NCI-H1105 treated with DMSO at 0.1 percent for 48 hours (cell line): ENCODE results near the gene GATA3.

Experiments
- DNase-seq: peaks from one replicate; lab custom pipeline; 2025; lab: John Stamatoyannopoulos, UW

Gene GATA3

DNA sequence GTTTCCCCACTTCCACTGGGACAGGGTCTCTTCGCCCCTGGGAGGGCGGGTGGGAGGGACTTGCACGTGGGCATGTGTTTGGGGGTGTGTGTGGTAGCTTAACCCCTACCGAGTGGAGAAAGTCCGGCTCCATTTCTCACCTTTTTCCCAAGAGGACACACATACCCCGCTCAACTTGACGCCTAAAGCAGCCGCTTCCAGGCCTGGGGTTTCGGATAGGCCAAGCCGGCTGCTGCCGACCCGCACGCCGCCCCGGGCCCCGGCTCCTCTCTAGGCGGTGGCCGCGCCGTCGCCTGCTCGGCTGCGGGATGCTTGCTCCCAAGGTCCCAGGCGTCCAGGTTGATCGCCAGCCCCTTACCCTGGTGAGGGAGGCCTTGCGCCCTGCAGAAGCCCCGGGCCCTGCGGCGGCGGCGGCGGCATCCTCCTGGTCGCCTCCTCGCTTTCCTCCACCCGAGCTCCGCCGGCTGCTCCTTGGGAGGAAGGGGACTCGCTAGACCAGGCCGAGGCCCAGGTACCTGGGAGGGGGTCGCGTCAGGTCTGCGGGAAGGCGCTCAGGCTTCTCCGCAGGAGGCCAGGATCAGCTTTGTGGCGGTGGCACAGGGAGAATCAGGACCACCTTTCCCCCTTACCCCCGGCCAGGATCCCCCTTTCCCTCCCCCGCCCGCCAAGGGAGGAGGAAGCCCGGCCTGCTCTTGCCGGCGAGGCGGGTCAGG lies 3.2 kb upstream of the GATA3 start:
- no peak for DNase-seq

DNA sequence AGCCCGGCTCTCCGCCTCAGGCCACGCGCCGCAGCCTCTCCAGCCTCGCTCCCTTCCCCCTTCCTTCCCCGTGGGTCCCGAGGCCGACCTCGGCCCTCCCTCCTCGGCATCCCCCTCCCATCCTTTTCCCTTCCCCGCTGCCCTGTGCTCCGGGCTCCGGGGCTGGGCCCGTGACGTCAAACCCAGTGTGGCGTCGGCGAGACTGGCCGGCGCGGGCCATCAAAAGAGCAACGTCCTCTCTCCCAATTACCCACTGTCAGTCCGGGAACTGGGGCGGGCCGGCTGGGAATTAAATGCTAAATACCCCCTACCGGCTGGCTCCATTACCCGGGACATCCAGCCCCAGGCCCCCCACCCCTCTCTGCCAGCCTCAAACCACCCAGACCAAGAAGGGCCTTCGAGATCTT lies 2.6 kb upstream of the GATA3 start:
- DNase-seq = no peak

DNA sequence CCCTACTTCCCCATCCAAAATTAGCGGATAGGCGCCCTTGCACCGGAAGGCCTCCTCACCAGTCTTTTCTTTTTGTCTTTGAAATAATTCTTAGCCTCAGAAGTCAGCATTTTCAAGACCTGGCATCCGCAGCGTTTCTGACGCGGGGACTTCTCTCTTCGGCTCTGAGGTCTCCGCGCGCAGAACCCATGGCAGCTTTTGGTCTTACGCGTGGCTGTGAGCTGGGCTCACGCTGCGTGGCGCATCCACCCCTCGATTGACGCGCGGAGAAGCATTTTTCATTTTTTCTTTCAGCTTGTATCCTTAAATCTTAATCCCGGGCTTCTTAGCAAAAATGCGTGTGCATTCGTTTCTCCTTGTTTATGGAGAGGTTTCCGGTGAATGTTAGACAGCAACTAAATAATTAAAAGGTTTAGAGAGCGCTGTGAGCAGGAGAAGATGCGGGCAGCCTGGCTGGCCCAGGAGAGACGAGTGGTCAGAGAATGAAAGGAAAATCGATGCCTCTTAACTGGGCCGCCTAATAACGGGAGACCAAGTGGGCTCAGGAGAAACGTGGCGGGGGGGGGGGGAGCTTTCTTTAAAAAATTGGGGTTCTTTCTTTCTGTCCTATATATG lies 2.0 kb upstream of the GATA3 start:
- DNase-seq = no peak

DNA sequence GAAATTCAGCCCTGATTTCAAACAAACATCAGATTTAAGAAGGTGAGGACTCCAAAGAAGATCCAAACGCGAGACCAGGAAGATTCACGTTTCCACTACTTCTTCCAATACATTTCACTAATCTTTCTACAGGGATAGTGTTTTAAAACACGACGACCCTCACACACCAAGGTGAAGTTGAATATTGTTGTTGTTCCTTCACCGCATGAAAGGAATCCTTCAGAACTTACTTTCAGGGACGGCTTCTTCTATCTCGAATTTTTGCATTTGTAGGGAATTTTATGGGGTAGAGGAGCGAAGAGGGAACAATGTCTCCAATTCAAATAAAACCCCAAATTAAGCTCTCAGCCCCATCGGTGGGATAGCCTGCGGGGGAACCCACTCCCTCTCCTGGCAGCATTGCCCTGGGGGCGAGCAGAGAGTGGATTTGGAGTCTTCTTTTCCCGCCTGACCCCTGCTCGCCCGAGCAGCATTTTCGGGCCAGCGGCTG lies 1.5 kb upstream of the GATA3 start:
- no peak for DNase-seq

DNA sequence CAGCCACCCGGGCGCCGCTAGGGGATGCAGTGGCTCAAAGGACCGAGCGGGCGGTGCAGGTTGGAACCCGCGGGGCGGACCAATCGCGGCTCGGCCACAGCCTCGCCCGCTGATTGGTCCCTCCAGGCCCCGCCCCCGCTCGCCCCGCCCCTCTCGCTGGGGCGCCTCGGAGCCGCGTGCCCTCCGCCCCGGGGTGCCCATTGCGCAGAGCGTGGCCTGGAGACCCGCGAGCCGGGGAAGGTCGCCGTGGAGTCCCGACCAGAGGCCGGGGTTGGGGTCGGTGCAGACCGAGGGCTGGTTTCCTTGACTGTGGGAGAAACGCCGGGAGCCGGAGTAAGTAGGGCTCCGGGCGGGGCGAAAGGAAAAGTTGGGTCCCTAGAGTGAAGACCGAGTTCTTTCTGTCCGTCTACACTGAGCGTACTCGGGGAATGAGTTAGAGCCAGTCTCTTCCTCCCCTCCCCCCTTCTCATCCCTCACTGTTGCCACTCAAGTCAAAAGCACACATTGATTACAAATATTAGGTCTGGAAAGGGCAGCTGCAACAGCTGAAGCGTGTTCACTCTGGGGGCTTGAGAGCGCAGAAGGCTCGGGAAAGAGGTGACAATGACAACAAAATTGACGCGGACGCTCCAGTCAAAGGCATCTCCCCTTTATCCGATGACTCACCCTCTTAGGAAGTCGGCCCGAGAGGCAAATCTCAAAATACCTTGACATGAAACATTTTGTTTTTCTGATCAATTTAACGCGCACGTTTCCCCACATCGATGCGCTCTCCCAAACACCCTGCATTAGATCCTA lies 843 bp upstream of the GATA3 start:
- DNase-seq = peak; percentile 57

DNA sequence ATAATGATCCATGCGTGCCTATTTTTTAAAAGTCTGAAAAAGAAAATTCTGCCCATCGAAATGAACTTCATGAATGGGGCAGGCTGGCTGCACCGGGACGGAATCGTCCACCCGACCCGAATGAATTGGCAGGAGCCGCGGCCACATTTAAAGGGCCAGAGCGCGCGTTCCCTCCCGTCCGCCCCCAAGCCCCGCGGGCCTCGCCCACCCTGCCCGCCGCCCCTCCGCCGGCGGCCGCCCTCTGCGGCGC lies 319 bp upstream of the GATA3 start:
- DNase-seq = no peak

DNA sequence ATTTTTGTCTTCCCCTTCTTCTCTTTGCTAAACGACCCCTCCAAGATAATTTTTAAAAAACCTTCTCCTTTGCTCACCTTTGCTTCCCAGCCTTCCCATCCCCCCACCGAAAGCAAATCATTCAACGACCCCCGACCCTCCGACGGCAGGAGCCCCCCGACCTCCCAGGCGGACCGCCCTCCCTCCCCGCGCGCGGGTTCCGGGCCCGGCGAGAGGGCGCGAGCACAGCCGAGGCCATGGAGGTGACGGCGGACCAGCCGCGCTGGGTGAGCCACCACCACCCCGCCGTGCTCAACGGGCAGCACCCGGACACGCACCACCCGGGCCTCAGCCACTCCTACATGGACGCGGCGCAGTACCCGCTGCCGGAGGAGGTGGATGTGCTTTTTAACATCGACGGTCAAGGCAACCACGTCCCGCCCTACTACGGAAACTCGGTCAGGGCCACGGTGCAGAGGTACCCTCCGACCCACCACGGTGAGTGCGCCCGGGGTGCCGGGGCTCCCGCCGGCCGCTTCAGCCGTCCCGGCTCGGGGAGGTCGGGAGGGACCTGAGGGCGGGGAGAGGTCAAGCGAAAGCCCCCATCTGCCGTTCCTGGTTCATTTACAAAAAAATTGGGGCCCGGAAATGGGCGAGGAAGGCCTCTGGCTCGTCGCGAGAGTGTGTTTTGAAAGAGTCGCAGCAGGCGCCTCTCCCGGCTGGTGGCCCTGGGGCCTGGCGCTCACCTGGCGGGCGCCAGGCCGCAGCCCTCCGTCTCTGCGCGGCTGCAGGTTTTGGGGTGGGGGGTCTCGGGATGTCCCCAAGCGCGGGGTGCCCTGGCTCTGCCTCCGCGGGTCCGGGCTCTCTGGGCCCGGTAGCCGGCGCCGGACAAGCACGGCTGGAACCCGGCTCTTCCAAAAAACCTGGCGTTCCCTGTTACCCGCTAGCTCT lies 1.2 kb downstream of the GATA3 start:
- no peak for DNase-seq

DNA sequence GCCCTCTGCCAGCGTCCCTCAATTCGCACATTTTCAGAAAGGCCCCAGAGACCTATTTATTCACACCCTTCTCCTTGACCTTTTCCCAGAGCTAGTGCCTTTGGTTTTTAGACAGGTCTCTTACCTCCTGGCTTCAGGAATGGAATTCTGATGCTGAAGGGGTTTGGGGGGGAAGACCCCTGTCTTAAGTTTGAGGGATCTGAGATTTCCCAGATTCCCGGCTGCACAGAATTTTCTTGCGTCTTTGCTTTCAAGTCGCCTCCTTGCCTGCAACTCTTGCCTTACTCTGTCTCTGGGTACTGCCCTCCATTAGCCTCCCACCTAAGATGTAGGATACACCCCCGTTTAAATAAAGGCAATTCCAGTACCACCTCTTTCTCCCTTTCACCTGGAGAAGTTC lies 1.9 kb downstream of the GATA3 start:
- DNase-seq = no peak

DNA sequence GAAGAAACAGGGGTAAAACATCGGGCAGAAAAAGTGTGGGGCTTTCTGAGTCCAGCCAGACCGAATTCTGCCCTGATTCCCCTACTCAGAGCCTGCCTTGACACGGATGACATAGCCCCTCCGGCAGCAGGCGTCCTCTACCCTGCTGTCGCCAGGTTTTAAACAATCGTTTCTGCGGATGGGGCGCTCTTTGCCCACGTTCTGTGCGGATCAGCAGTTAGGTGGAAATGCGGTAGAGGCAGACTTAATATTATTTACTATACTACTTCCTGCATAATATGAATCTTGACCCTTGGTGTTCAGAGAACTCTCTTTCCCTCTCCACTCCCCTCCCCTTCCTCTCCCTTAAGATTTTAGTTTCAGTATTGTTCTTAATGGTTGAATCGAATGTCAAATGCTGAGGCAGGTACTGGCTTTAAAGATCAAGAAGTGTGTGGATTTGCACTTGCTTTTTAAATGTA lies 2.4 kb downstream of the GATA3 start:
- no peak for DNase-seq

DNA sequence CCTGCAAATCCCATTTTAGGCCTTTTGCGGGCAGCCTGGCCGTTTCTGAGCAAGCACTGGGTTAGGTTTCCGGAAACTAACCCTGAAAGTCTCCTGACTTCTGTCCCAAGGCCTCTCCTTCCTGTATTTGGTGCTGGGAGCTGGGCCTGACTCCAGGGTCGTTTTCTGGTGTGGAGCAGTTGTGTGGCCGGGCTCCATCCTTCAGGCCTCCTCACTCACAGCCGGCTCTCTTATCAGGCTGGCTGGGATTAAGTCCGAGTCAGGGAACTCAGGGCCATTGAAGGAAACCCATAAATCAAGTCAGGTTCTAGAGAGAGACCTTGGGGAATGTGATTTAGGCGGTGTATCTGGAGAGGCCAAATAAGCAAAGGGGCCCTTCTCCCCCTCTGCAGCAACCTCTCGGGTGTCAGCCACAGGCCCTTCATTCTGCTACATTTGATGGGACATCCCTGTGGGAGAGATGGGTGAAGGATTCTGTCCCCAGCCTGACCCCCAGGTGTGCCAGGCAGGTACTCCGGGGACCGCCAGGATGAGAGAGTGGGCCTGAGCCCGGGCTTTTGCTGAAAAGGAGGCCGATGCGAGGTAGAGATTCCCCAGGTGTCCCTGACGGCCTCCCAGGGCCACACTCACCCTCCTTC lies 3.3 kb downstream of the GATA3 start:
- DNase-seq = no peak

DNA sequence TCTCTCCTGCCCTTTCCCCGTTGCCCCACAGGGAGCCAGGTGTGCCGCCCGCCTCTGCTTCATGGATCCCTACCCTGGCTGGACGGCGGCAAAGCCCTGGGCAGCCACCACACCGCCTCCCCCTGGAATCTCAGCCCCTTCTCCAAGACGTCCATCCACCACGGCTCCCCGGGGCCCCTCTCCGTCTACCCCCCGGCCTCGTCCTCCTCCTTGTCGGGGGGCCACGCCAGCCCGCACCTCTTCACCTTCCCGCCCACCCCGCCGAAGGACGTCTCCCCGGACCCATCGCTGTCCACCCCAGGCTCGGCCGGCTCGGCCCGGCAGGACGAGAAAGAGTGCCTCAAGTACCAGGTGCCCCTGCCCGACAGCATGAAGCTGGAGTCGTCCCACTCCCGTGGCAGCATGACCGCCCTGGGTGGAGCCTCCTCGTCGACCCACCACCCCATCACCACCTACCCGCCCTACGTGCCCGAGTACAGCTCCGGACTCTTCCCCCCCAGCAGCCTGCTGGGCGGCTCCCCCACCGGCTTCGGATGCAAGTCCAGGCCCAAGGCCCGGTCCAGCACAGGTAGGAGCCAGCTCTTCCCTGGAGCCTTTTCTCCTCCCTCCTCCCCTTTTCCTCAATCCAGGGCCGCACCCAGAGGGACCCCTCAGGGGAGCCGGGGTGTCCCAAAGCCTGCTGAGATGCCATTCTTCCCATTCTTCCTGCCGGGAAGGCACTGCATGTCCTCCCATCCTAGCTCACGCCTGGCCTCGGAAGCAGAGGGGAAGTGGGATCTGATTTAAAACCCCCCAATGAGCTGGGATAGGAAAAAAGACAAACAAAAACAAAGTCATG lies 4.0 kb downstream of the GATA3 start:
- no peak for DNase-seq

DNA sequence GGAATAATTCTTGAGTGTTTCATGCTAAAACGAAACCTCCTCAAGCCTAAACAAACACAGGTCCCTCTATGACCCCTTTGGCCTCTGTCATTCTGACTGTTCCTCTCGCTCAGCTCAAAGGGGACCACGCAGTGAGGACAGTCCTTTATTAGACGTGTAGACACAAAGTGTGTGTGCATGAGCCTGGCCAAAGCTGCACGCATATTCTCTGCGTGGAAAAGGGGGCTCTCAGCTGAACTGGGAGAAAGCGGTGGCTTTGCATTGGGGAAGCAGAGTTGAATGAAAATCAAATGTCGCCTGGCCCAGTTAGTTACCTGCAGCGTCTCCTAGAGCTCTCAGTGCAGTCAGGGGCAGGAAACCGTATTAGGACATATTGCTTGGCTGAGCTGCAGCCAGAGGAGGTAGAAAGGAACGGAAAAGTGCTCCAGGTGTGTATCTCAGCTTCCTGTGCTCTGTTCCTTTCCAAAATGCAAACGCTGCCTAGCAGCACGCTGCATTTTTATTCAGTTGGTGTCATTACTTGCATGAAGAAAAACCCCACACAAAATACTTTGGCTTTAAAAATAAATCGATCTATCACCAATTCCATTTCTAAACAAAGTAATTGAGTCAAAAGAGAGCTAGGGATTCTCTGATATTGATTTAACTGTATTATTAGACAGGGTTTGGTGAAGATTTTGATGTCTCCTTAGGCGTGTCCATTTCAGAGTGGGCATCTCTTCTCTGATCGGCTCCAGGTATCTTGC lies 4.9 kb downstream of the GATA3 start:
- DNase-seq = no peak

DNA sequence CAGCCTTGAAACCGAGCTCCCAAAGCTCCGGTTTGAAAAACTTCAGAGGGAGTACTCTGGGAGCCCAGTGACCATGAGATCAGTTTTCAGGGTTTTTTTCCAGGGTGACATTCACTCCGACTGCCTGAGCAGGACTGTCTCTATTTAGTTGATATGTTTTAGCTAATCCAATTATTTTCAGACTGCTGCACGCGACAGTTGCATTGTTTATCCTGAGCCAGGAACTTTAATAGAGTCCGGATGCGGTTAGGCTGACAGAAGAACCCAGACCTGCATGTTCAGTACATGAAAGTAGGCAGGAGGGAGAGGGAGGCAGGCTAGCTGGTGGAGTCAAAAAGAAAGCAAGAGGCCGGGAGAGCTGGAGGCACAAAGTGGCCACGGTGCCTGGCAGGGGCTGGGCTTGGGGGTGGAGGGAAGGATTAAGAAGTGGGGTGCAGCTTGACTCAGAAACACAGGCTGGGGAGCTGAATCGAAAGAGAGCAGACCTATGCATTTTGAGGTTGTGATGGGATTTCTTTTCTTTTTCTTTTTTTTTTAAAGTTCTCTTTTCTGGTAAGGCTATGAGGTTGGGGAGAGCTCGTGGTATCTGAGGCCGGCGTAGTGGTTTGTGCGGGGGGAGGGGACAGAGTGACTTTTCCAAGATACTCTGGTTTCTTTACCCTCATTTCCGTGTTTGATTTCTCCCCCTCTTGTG lies 5.7 kb downstream of the GATA3 start:
- DNase-seq = no peak

DNA sequence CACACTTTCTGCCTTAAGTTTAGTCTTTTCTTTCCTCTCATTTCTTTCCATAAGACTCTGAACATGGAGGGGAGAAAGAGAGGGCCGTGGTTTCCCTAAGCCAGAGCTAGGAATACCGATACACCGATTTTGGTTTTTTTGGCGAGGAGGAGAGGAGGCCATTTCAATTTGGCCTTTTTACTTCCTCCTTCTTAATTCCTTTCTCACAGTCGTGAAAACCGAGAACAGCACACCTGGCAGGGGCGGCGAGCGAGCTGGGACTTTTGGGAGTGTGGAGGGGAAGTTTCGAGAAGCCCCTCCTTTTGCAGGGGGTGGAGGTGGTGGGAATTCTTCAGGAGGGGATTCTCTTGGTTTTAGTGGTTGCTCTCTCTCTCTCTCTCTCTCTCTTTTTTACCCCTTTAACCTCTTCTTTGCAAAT lies 6.2 kb downstream of the GATA3 start:
- no peak for DNase-seq

DNA sequence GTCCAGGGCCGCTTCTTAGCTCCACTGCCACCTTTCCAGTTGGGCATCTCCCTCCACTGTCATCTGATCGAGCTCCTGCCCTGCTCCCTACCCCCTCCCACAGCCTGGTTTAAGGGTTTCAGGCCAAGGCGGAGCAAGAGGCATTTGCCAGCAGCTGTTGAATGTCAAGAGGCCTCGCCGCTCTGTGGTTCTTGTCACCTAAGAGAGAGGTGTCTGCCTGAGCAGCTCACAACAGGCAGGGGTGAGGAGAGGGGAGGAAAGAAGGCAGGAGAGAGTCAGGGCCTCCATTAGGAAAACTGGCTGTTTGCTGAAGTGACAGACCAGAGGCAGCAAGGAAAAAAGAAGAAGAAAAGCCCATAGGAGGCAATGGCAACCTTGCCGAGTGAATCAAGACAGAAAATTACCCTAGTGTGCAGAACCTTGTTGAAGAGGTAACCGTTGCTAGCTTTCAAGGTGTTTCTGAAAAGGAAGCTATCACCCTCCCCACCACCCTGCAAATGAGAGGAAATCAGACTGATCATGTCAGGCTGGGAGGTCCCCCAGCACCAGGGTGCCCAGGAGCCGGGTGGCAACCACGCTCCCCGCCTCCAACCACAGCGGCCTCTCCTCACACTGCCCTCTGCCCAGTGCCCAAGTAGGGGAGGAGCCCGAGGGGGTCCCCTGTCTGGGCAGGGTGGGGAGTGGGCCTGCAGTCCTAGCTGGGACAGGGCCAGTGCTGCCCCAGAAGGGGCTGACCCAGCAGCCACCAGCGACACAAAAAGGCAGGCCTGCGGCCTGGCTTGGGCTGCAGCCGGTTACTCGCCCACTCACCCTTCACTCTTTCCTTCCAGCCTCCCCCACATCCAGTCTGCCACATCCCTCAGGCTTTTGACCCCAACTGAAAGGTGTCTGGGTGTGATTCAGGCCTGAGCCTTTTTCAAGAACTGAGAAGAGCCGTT lies 7.1 kb downstream of the GATA3 start:
- no peak for DNase-seq

DNA sequence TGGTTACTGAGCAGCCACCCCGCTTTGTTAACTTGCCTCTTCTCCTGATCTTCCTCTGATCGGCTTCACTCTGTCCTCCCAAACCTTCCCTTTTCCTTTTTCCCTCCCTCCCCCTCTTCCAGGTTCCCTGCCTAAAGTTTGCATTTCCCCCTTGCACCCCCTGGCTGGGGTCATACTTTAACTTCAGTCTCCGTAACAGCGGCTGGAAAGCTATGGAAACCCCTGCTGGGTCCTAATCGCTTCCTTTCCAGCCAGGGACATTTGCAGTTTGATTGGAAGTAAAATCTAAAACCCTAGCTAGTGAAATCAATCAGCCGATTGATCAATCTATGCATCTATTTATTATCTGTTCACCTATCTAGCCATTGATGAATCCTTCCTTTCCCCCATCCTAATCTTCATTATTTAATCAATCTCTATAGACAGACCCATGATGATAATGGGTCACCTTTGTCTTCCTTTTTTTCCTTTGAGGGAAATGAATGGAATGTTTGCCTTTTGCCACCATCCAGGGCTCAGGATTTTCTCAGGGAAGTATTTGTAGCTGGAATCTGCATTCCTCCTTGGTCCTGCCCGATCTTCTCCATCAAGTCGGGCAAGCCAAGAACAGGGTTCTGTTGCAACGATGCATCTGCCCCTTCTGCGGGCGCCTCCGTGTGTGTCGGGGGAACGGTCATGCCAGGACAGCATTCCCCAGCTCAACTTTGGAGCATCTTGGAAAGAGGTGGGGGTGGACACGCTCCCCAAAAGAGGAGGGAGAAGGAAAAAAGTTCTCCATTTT lies 8.8 kb downstream of the GATA3 start:
- no peak for DNase-seq

DNA sequence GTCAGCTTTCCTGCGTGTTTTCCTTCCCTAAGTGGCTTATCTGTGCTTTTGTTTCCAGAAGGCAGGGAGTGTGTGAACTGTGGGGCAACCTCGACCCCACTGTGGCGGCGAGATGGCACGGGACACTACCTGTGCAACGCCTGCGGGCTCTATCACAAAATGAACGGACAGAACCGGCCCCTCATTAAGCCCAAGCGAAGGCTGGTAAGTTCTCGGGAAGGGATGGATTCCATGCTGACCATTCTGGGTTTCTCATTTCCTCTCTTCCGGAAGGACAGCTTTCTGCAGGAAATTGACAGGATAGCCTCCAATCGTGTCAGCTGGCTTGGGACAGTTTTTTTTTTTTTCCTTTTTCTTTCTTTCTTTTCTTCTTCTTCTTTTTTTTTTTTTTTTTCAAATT lies 9.4 kb downstream of the GATA3 start:
- DNase-seq = no peak
